GM12892 (cell line): ENCODE measurements around the gene PDZRN3.

Experiments
- POLR2A ChIP-seq: IDR thresholded peaks from 2 replicates; pipeline ENCODE4 v1.6.1; 2011; ENCODE audit warnings: low read depth, low read length, control low read depth
- POLR2AphosphoS5 ChIP-seq: IDR thresholded peaks from 2 replicates; pipeline ENCODE4 v1.6.1; 2011; ENCODE audit warnings: low read depth, low read length, control low read depth
- TAF1 ChIP-seq: IDR thresholded peaks from 2 replicates; pipeline ENCODE4 v1.6.1; 2011; ENCODE audit warnings: low read depth, mild to moderate bottlenecking, control low read depth, low read length, borderline replicate concordance

DNA sequence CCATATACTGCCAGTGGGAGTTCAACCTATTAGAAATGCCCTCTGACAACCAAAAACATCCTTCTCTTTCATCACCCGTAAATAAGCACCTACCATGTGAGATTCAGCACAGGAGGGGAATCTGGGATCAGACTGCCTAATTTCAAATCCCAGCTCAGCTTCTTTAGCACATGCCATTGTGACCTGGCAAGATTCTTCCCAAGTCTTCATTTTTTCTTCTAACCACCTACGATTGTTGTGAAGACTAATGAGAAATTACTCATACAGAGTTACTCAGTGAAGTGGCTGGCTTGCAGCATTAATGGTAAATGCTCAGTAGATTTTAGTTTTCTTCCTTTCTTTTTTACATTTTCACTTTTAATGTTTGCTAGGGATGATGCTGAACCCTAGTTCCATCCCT, 176.7 kb downstream of the PDZRN3 start:
- no peak for TF ChIP-seq POLR2A
- TF ChIP-seq TAF1: no peak
- TF ChIP-seq POLR2AphosphoS5: no peak
